ENCODE measurements around the gene IDH3B.

Gene IDH3B

GRCh38 chr20:2610326-2610725 lies 53.7 kb downstream of the IDH3B start:
- Histone ChIP-seq H3K27me3 (peaks cover 45% of the 10 kb centered on the region), H3K36me3 (no peaks in the 10 kb centered on the region), H3K27ac (no peak overlapping the region), H3K4me3 (ENCODE audit: low read depth in 1 of 2, low read length in 1 of 2) (no peak overlapping the region), H3K9me3 (no peaks in the 10 kb centered on the region), H3K4me1 (ENCODE audit: control insufficient read depth in 1 of 2, insufficient read depth in 1 of 2, low read depth in 1 of 2, low read length in 1 of 2) (no peaks in the 10 kb centered on the region)
- TF ChIP-seq CTCF (IDR thresholded peaks at IDR 0.05) = no peak

Data from neutrophil (primary cell).